Kidney (tissue), 14 donors: Measurements from ENCODE around the gene STAB1. TPM values are rescaled to one million over a fixed set of nuclear protein-coding genes. Genes with fewer than 3 reads are reported as not detected.

ENCODE experiments used
- DNase-seq, 5 donors: peaks; one replicate each; pipeline ENCODE4 v3.0.0-alpha.2; 2013 to 2020
- FAIRE-seq: peaks from 2 replicates; lab custom pipeline; 2012; peaks lifted over from hg19 to GRCh38; lab: Jason Lieb, UNC
- H3K27ac ChIP-seq, 2 donors: one replicate each; pipeline ENCODE4 v1.7.0; 2013; ENCODE audit warnings: low read depth in 2 of 2, low read length in 2 of 2, inconsistent platforms in 1 of 2
- H3K27me3 ChIP-seq: one replicate; pipeline ENCODE4 v1.7.1; 2013; ENCODE audit warnings: low read length, inconsistent platforms; ENCODE audit not compliant: control insufficient read depth, insufficient read depth
- H3K36me3 ChIP-seq, 3 donors: one replicate each; pipeline versions ENCODE4 v1.7.0 to v1.7.1; 2013; ENCODE audit warnings: low read length in 3 of 3, control low read depth in 1 of 3, inconsistent platforms in 1 of 3; ENCODE audit not compliant: insufficient read depth in 3 of 3, control insufficient read depth in 2 of 3
- H3K4me1 ChIP-seq, 3 donors: one replicate each; pipeline versions ENCODE4 v1.7.0 to v1.7.1; 2013; ENCODE audit warnings: low read length in 3 of 3, inconsistent platforms in 1 of 3, low read depth in 1 of 3; ENCODE audit not compliant: control insufficient read depth in 2 of 3, insufficient read depth in 2 of 3
- H3K4me3 ChIP-seq, 3 donors: one replicate each; pipeline versions ENCODE4 v1.7.0 to v1.8.1; 2013; ENCODE audit warnings: low read length in 3 of 3, control low read depth in 1 of 3, inconsistent platforms in 1 of 3
- H3K9ac ChIP-seq, 3 donors: one replicate each; pipeline versions ENCODE4 v1.7.0 to v1.7.1; 2013; ENCODE audit warnings: low read length in 3 of 3, control low read depth in 1 of 3, inconsistent platforms in 1 of 3
- H3K9me3 ChIP-seq, 3 donors: one replicate each; pipeline versions ENCODE4 v1.7.0 to v1.7.1; 2013; ENCODE audit warnings: low read length in 3 of 3, control low read depth in 1 of 3, inconsistent platforms in 1 of 3; ENCODE audit not compliant: control insufficient read depth in 2 of 3, insufficient read depth in 1 of 3
- CTCF ChIP-seq: IDR thresholded peaks from 3 replicates; pipeline ENCODE4 v1.5.1; 2012; ENCODE audit warnings: mild to moderate bottlenecking, moderate library complexity, borderline replicate concordance; ENCODE audit not compliant: insufficient read depth; ENCODE audit errors: extremely low read depth
- intact Hi-C: fragments of 100-400 bp; cut with DNase I; formaldehyde crosslinking; loops from one replicate; pipeline ENCODE4 v1.11.1; 2022
- polyA plus RNA-seq: library from polyadenylated mRNA; stranded (reverse); fragments of 350-450 nt; fragmentation: Illumina TruSeq; extraction: RNeasy Lipid Tissue Mini Kit (QIAGEN cat#74804); gene quantifications from one replicate; pipeline ENCODE4 v1.2.3, GENCODE V29; 2014; ENCODE audit warnings: low read depth, low replicate concordance; ENCODE audit not compliant: insufficient read depth
- total RNA-seq: library from RNA; stranded (reverse); fragmentation: NEBNext Ultra II Directional; extraction: Animal tissue kit (Norgen Biotek cat#: 25700); gene quantifications from one replicate; pipeline ENCODE4 v1.2.1, GENCODE V29; 2021
- donor health status: control.
- donor health status: control.
- donor health status: control.
- donor health status: control.
- donor health status: control.
- donor health status: DM: yes; HTN: yes; CAD: no.
- donor health status: Normal renal cell carcinoma (clear cell type).

Gene STAB1
- total and polyA plus RNA-seq, 2 donors from 2014 or later = 98.4 to 379 TPM

- DNase-seq (peak in 1 of 5 donors; percentile 50), FAIRE-seq (no peak)
- no peaks in the 10 kb centered on the region for H3K9me3 ChIP-seq
- H3K36me3 ChIP-seq = peaks cover 0 to 19% (median 18%) of the 10 kb centered on the region in 3 donors
- no peaks in the 10 kb centered on the region for H3K27me3 ChIP-seq
- H3K9ac ChIP-seq = no peak overlapping the region
- H3K27ac ChIP-seq = no peak overlapping the region
- H3K4me1 ChIP-seq = peaks cover 0 to 2% (median 0%) of the 10 kb centered on the region in 3 donors
- TF ChIP-seq CTCF = no peak
- intact Hi-C loops = no loop called here
- no peak overlapping the region for H3K4me3 ChIP-seq
Observed at GRCh38 chr3:52468336-52468735, 26.8 kb upstream of the STAB1 start.

GRCh38 chr3:52469001-52469400 is 26.1 kb upstream of the STAB1 start:
- H3K36me3 ChIP-seq = peaks cover 2 to 25% (median 23%) of the 10 kb centered on the region in 3 donors
- TF ChIP-seq CTCF = no peak
- intact Hi-C loops = no loop called here
- peaks cover 0 to 2% (median 0%) of the 10 kb centered on the region in 3 donors for H3K4me1 ChIP-seq
- no peak overlapping the region for H3K9ac ChIP-seq
- no peak overlapping the region for H3K27ac ChIP-seq
- H3K27me3 ChIP-seq = no peaks in the 10 kb centered on the region
- no peak overlapping the region for H3K4me3 ChIP-seq
- no peaks in the 10 kb centered on the region for H3K9me3 ChIP-seq
- FAIRE-seq (no peak), DNase-seq (no peak)

GRCh38 chr3:52470920-52471319 is 24.2 kb upstream of the STAB1 start:
- no peak for DNase-seq
- intact Hi-C loops = no loop called here
- Histone ChIP-seq H3K4me3 (no peak overlapping the region), H3K27ac (no peak overlapping the region), H3K27me3 (no peaks in the 10 kb centered on the region), H3K4me1 (peaks cover 0 to 2% (median 0%) of the 10 kb centered on the region in 3 donors), H3K9me3 (no peaks in the 10 kb centered on the region), H3K9ac (no peak overlapping the region), H3K36me3 (peaks cover 2 to 39% (median 24%) of the 10 kb centered on the region in 3 donors)
- FAIRE-seq = no peak
- no peak for TF ChIP-seq CTCF
